ENCODE results near the gene NTRK3. TPM values are rescaled to one million over a fixed set of nuclear protein-coding genes. Genes with fewer than 3 reads are reported as not detected.

Gene NTRK3
- total RNA-seq, 1 experiment from 2014 or later, result not detected

DNA sequence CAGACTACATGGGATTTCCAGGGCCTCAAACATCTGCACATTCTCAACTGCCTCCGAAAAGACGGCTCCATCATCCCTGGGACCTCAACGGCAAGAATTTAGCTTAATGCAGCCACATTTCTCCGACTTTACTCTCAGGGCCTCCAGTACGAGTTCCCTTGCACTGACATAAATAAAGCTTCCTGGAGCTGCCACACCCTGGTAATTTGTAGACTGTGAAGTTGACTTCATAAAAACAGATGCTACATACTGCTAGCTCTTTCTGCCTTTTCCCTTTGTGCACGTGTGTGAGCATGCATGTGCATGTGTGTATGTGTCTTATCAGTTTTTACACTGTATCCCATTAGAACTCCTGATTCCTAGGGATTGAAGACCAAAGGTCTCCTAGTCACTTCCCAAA lies 122.7 kb downstream of the NTRK3 start:
- BruUV-seq (replicated peaks), result no TSS peak
- DNase-seq (ENCODE audit: unreplicated experiment), result no peak
- intact Hi-C loops (cut with micrococcal nuclease), result no loop called here
- Mint-ChIP-seq H3K27me3 (ENCODE audit: insufficient read depth, unreplicated experiment) (no peaks in the 10 kb centered on the region), H3K36me3 (ENCODE audit: insufficient read depth, unreplicated experiment) (no peaks in the 10 kb centered on the region), H3K4me3 (ENCODE audit: unreplicated experiment) (no peak overlapping the region), H3K4me1 (ENCODE audit: insufficient read depth, unreplicated experiment) (no peaks in the 10 kb centered on the region), H3K9me3 (ENCODE audit: unreplicated experiment) (peaks cover 42% of the 10 kb centered on the region), H3K27ac (ENCODE audit: low read depth, unreplicated experiment) (no peak overlapping the region)
- POLR2A ChIA-PET, result no interaction called here
- CTCF ChIA-PET, result no interaction called here
- TF ChIP-seq, protein P1, sequence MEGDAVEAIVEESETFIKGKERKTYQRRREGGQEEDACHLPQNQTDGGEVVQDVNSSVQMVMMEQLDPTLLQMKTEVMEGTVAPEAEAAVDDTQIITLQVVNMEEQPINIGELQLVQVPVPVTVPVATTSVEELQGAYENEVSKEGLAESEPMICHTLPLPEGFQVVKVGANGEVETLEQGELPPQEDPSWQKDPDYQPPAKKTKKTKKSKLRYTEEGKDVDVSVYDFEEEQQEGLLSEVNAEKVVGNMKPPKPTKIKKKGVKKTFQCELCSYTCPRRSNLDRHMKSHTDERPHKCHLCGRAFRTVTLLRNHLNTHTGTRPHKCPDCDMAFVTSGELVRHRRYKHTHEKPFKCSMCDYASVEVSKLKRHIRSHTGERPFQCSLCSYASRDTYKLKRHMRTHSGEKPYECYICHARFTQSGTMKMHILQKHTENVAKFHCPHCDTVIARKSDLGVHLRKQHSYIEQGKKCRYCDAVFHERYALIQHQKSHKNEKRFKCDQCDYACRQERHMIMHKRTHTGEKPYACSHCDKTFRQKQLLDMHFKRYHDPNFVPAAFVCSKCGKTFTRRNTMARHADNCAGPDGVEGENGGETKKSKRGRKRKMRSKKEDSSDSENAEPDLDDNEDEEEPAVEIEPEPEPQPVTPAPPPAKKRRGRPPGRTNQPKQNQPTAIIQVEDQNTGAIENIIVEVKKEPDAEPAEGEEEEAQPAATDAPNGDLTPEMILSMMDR (IDR thresholded peaks at IDR 0.05; ENCODE audit: unreplicated experiment), result no peak

DNA sequence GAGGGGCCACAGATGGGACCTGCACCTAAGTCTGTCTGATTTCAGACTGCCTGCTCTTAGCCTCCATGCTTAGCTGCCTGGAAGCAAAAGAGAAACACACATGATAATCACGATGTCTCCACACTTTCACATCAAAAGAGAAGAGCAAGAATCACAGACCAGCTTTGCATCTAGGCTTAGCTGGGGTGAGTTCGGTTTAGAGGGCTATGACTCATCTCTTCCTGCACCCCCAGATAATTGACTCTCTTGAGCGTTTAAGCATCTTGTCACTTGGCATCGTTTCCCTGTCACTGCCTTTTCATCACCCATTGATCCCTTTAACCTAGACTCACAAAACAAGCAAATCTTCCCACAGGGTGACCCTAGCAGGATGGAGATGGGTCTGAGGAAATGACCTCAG lies 124.0 kb downstream of the NTRK3 start:
- ChIA-PET POLR2A (no interaction called here), CTCF (no interaction called here)
- Mint-ChIP-seq H3K4me3 (ENCODE audit: unreplicated experiment) (no peak overlapping the region), H3K36me3 (ENCODE audit: insufficient read depth, unreplicated experiment) (no peaks in the 10 kb centered on the region), H3K9me3 (ENCODE audit: unreplicated experiment) (peaks cover 42% of the 10 kb centered on the region), H3K4me1 (ENCODE audit: insufficient read depth, unreplicated experiment) (no peaks in the 10 kb centered on the region), H3K27ac (ENCODE audit: low read depth, unreplicated experiment) (no peak overlapping the region), H3K27me3 (ENCODE audit: insufficient read depth, unreplicated experiment) (no peaks in the 10 kb centered on the region)
- no peak for DNase-seq (ENCODE audit: unreplicated experiment)
- intact Hi-C loops (cut with micrococcal nuclease), result no loop called here
- no TSS peak for BruUV-seq (replicated peaks)
- TF ChIP-seq, protein P1 (IDR thresholded peaks at IDR 0.05; ENCODE audit: unreplicated experiment), result no peak

GRCh38 chr15:88131937-88132336 lies 124.6 kb downstream of the NTRK3 start:
- TF ChIP-seq, protein P1 (IDR thresholded peaks at IDR 0.05; ENCODE audit: unreplicated experiment), result no peak
- intact Hi-C loops (cut with micrococcal nuclease), result no loop called here
- ChIA-PET POLR2A (no interaction called here), CTCF (no interaction called here)
- DNase-seq (ENCODE audit: unreplicated experiment), result no peak
- no peaks in the 10 kb centered on the region for H3K4me1 Mint-ChIP-seq (ENCODE audit: insufficient read depth, unreplicated experiment)
- no peaks in the 10 kb centered on the region for H3K27me3 Mint-ChIP-seq (ENCODE audit: insufficient read depth, unreplicated experiment)
- no peak overlapping the region for H3K4me3 Mint-ChIP-seq (ENCODE audit: unreplicated experiment)
- H3K9me3 Mint-ChIP-seq (ENCODE audit: unreplicated experiment), result peaks cover 42% of the 10 kb centered on the region
- no peak overlapping the region for H3K27ac Mint-ChIP-seq (ENCODE audit: low read depth, unreplicated experiment)
- no TSS peak for BruUV-seq (replicated peaks)
- H3K36me3 Mint-ChIP-seq (ENCODE audit: insufficient read depth, unreplicated experiment), result no peaks in the 10 kb centered on the region

- no peak for DNase-seq (ENCODE audit: unreplicated experiment)
- POLR2A ChIA-PET, result no interaction called here
- intact Hi-C loops (cut with micrococcal nuclease), result no loop called here
- H3K4me1 Mint-ChIP-seq (ENCODE audit: insufficient read depth, unreplicated experiment), result no peaks in the 10 kb centered on the region
- H3K36me3 Mint-ChIP-seq (ENCODE audit: insufficient read depth, unreplicated experiment), result no peaks in the 10 kb centered on the region
- TF ChIP-seq, protein P1 (IDR thresholded peaks at IDR 0.05; ENCODE audit: unreplicated experiment), result no peak
- CTCF ChIA-PET, result no interaction called here
- BruUV-seq (replicated peaks), result no TSS peak
- no peaks in the 10 kb centered on the region for H3K27me3 Mint-ChIP-seq (ENCODE audit: insufficient read depth, unreplicated experiment)
- no peak overlapping the region for H3K27ac Mint-ChIP-seq (ENCODE audit: low read depth, unreplicated experiment)
- H3K4me3 Mint-ChIP-seq (ENCODE audit: unreplicated experiment), result no peak overlapping the region
- peaks cover 43% of the 10 kb centered on the region for H3K9me3 Mint-ChIP-seq (ENCODE audit: unreplicated experiment)
Measured at GRCh38 chr15:88127432-88127790, 129.1 kb downstream of the NTRK3 start.

Measured in MCF 10A (cell line).